ENCODE measurements around the gene NDUFB7.
A peak's percentile ranks its signal among the peaks of the same experiment; 100 is the strongest.

Gene NDUFB7

DNA sequence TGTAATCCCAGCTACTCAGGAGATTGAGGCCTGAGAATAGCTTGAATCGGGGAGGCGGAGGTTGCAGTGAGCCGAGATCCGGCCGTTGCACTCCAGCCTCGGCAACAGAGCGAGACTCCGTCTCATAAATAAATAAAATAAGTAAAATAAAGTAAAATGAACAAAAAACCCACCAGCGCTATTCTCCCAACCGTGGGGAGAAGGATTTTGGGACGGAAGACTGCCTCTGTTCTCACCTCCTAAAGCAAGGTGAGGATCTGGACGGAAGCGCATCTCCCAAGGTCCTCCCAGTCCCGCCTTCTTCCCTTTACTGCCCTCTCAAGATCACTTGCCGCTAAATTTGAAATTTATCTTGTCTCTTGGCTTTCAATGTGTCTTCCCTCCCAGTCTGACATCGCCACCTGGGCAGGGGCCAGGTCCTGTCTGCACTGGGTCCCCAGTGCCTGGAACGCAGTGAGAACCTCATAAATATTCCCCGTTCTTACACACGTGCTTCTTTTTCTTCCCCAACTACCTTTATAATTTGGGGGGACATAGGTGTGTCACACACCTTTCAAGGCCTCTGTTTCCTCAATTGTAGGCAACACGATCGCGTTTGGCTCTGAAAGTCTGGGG is 52.5 kb downstream of the NDUFB7 start:
- DNase-seq, result no peak

GRCh38 chr19:14517840-14518505 is 53.9 kb downstream of the NDUFB7 start, which contains the start of gene DNAJB1:
TSS of gene DNAJB1 (minus strand) at chr19:14518397. CDS start at chr19:14518349, 48 bp downstream.
- peak; percentile 79 for DNase-seq

DNA sequence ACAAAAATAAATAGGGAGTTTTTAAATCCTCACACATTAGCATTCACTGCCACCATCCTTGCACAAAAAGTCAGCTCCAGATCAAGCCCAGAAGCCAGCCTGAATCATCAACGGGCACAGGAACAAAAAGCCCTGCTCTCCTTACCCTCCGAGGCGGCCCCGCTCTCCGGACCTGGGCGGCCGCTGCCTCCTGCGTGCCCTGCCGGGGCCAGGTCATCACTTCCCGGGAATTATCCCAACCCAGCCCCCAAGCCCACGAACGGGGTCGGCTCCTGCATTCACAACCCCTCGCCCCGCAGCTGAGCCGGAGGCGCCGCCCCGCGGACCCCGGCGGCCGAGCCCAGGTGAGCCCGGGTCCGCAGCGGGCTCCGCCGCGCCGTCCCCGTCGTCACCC is 54.4 kb downstream of the NDUFB7 start:
- DNase-seq, result no peak

GRCh38 chr19:14516746-14517438 is 55.0 kb downstream of the NDUFB7 start:
- DNase-seq, result no peak

Measured in hematopoietic multipotent progenitor cell treated with erythropoietin and hydrocortisone succinate and interleukin-3 and kit ligand, for 8 days (in vitro differentiated cells).